NCI-H2196 treated with DMSO at 0.1 percent for 48 hours (cell line): ENCODE measurements around the gene GSTM1.
A peak's percentile ranks its signal among the peaks of the same experiment; 100 is the strongest.

ENCODE experiments used
- DNase-seq: peaks from one replicate; lab custom pipeline; 2025; ENCODE audit not compliant: unreplicated experiment; lab: John Stamatoyannopoulos, UW

Gene GSTM1

GRCh38 chr1:109726007-109726406 is 38.4 kb downstream of the GSTM1 start:
- DNase-seq: no peak

DNA sequence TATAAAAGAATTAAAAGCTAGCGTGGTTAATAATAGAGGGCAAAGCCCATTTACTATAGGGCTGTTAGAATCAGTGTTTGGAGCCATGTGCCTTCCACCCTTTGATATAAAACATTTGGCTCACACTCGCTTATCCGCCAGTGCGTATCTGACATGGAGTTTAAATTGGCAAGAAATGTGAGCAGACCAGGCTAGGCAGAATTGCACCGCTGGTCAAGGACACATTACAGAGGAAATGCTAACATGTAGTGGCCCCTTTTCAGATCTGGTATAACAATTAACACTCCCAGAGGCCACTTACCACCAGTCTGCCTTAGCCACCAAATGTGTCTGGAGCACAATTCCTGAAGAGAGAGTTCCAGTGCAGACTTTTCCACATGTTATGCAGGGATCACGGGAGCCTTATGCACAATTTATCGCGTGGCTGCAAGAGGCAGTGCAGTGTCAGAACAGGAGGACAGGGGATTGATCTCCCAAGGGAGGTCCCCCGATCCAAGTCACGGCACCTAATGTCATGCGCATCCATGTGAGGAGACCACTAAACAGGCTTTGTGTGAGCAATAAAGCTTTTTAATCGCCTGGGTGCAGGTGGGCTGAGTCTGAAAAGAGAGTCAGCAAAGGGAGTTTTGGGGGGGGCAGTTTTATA is 39.2 kb downstream of the GSTM1 start:
- no peak for DNase-seq

GRCh38 chr1:109728870-109729269 is 41.3 kb downstream of the GSTM1 start:
- DNase-seq: no peak

DNA sequence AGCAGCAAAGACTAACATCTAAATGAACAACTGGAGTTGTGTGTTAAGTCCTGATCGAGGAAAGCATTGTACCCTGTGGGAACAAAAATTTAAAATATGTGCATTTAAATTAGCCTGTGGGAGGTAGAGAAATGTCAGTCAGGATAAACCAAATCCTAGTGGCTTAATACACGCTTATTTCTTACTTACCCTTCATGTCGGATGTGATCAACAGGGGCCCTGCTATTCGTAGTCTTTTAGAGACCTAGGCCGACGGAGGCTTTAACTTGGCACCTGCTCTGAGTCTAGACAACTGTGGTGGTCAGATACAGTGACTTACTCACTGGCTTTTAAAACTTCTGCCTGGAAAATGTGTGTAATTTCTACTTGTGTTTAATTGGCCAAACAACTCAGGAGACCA is 43.0 kb downstream of the GSTM1 start:
- DNase-seq: no peak

GRCh38 chr1:109732390-109732881 is 44.8 kb downstream of the GSTM1 start:
- DNase-seq: no peak

DNA sequence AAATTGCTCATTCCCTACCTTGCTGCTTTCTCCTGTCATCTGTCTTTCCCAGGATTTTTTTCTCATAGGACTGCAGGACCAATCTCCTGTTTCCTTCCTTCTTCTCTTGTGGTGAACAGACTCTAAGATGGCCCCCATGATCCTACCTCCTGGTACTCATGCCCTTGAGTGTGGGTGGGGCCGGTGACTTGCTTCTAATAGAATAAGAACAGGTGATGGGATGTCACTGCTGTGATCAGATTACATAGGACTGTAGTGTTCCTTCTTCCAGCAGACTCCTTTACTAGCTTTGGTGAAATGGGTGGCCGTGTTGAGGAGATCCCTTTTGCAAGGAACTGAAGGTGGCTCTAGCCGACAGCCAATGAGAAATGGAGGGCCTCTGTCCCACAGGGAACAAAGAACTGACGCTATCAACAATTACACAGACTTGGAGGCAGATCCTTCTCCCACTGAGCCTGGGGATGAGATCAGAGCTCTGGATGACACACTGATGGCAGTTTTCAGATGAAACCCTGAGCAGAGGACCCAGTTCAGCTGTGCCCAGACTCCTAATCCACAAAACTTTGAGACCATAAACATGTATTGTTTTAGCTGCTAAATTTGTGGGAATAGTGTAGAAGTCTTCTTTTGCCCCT is 45.7 kb downstream of the GSTM1 start:
- no peak for DNase-seq

- peak; percentile 64 for DNase-seq
Measured at GRCh38 chr1:109739738-109740614, 52.4 kb downstream of the GSTM1 start.

DNA sequence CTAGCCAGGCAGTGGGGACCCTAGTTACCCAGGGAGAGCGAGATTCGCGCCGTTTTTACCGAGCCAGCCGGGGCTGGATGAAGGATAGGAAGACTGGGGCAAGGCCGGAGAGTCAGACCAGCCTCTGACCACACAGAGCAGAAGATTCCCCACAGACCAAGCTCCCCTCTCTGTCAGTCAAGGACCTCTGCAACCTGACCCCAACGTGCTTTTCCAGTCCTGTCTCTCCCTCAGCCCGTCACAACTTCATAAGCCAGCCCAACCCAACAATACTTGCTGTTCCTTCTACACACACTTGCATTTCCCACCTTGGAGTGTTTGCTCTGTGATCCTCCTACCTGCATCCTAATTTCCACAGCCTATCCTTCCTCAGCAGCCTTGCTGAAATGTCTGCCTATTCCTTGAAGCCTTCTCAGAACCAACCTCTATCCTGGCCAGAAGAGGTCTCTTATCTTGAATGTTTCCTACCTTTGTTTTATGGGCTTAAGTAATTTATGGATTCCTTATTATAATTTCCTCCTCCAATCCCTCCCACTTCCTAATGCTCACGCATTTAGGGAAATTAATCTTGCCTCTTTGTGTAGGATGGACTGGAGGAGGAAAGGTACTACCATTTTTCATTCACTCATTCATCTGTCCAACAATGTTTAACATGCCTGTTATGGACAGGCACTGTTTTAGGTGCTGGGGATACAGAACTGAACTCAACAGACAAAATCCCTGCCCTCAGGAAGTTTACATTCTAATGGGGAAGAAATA is 53.2 kb downstream of the GSTM1 start, which contains the start of gene GSTM3:
TSS of gene GSTM3 (minus strand) at position 424 of the 759 bp plus-strand sequence. CDS start 751 bp downstream, outside the sequence.
- peak; percentile 51 for DNase-seq
